ENCODE data around the gene RUSC1.

The RUSC1 gene

GRCh38 chr1:155296661-155297060 is 24.0 kb upstream of the RUSC1 start:
- DNase-seq = peak; percentile 62

GRCh38 chr1:155297384-155297783 is 23.3 kb upstream of the RUSC1 start:
- no peak for DNase-seq

GRCh38 chr1:155300024-155300423 is 20.7 kb upstream of the RUSC1 start:
- no peak for DNase-seq

- no peak for DNase-seq
These were observed 20.0 kb upstream of the RUSC1 start for GRCh38 chr1:155300553-155301329.

GRCh38 chr1:155301342-155301841 is 19.3 kb upstream of the RUSC1 start, which contains the start of gene PKLR:
PKLR (minus strand) TSS chr1:155301438; CDS start chr1:155301395, 43 bp downstream.
- DNase-seq = peak; percentile 90

- no peak for DNase-seq
These were observed 16.1 kb upstream of the RUSC1 start for GRCh38 chr1:155304558-155305063.

- no peak for DNase-seq
These were observed 14.8 kb upstream of the RUSC1 start for GRCh38 chr1:155305881-155306391.

- peak; percentile 91 for DNase-seq
These were observed 13.4 kb upstream of the RUSC1 start for GRCh38 chr1:155307247-155307740.

- DNase-seq = peak; percentile 100
These were observed 11.9 kb upstream of the RUSC1 start, which contains the start of gene FDPS for GRCh38 chr1:155308493-155309422. FDPS (plus strand) TSS chr1:155308866; CDS start chr1:155309790, 924 bp downstream.

GRCh38 chr1:155309423-155310021 is 11.2 kb upstream of the RUSC1 start:
- peak; percentile 57 for DNase-seq

- no peak for DNase-seq
These were observed 7.4 kb upstream of the RUSC1 start for GRCh38 chr1:155313261-155313660.

- DNase-seq = no peak
These were observed 3.8 kb upstream of the RUSC1 start for GRCh38 chr1:155316922-155317321.

- DNase-seq = no peak
These were observed 2.6 kb upstream of the RUSC1 start for GRCh38 chr1:155318082-155318481.

- DNase-seq = no peak
These were observed 1.2 kb upstream of the RUSC1 start for GRCh38 chr1:155319536-155319935.

GRCh38 chr1:155320252-155320651 is 442 bp upstream of the RUSC1 start:
- no peak for DNase-seq

GRCh38 chr1:155321639-155322503 is 1.2 kb downstream of the RUSC1 start:
- no peak for DNase-seq

GRCh38 chr1:155322571-155322952 is 1.9 kb downstream of the RUSC1 start:
- peak; percentile 36 for DNase-seq

GRCh38 chr1:155322953-155323728 is 2.4 kb downstream of the RUSC1 start:
- DNase-seq = peak; percentile 86

GRCh38 chr1:155323729-155324036 is 3.0 kb downstream of the RUSC1 start:
- DNase-seq = peak; percentile 94

- peak; percentile 97 for DNase-seq
These were observed 3.5 kb downstream of the RUSC1 start for GRCh38 chr1:155324037-155324716.

Data from hematopoietic multipotent progenitor cell treated with erythropoietin and hydrocortisone succinate and interleukin-3 and kit ligand, for 6 days (in vitro differentiated cells).